Measurements from ENCODE around the gene NUDCD3. TPM values are rescaled to one million over a fixed set of nuclear protein-coding genes. Genes with fewer than 3 reads are reported as not detected.
A peak's percentile ranks its signal among the peaks of the same experiment; 100 is the strongest.

NUDCD3 gene
- total and polyA plus RNA-seq, 12 donors, result 16.2 to 116 (median 102) TPM

GRCh38 chr7:44520574-44520973 is 30.1 kb upstream of the NUDCD3 start:
- Histone ChIP-seq H3K27me3 (no peaks in the 10 kb centered on the region), H3K9me3 (peaks cover 0 to 21% (median 13%) of the 10 kb centered on the region in 11 donors), H3K36me3 (no peaks in the 10 kb centered on the region), H3K27ac (no peak overlapping the region), H3K4me3 (no peak overlapping the region), H3K4me1 (no peaks in the 10 kb centered on the region)
- WGBS, 2 donors, result 82 to 83% methylated on average over 5 of the region's 5 CpGs
- ATAC-seq (no peak), DNase-seq (no peak)
- TF ChIP-seq CTCF (IDR thresholded peaks at IDR 0.05), result no peak
- intact Hi-C loops (cut with DNase I), result no loop called here

- intact Hi-C loops (cut with DNase I), result no loop called here
- peaks cover 0 to 11% (median 3%) of the 10 kb centered on the region in 11 donors for H3K9me3 ChIP-seq
- H3K27me3 ChIP-seq, result no peaks in the 10 kb centered on the region
- ATAC-seq, result peak in 1 of 8 donors; percentile 46
- H3K27ac ChIP-seq, result no peak overlapping the region
- H3K4me1 ChIP-seq, result no peaks in the 10 kb centered on the region
- 59 to 62% methylated on average over 7 of the region's 7 CpGs for WGBS, 2 donors
- no peak for TF ChIP-seq CTCF (IDR thresholded peaks at IDR 0.05)
- H3K4me3 ChIP-seq, result no peak overlapping the region
- H3K36me3 ChIP-seq, result no peaks in the 10 kb centered on the region
- DNase-seq, result no peak
Measured at GRCh38 chr7:44519546-44519945, 29.1 kb upstream of the NUDCD3 start.

GRCh38 chr7:44518761-44519160 is 28.3 kb upstream of the NUDCD3 start:
- Histone ChIP-seq H3K27ac (no peak overlapping the region), H3K4me1 (no peaks in the 10 kb centered on the region), H3K36me3 (no peaks in the 10 kb centered on the region), H3K4me3 (no peak overlapping the region), H3K9me3 (peaks cover 0 to 3% (median 0%) of the 10 kb centered on the region in 11 donors), H3K27me3 (no peaks in the 10 kb centered on the region)
- ATAC-seq (no peak), DNase-seq (no peak)
- WGBS, 2 donors, result 67 to 77% methylated on average over 3 of the region's 3 CpGs
- intact Hi-C loops (cut with DNase I), result no loop called here
- no peak for TF ChIP-seq CTCF (IDR thresholded peaks at IDR 0.05)

- intact Hi-C loops (cut with DNase I), result no loop called here
- no peaks in the 10 kb centered on the region for H3K27me3 ChIP-seq
- ATAC-seq, result no peak
- WGBS, 2 donors, result 83 to 92% methylated on average over 8 of the region's 8 CpGs
- H3K9me3 ChIP-seq, result no peaks in the 10 kb centered on the region
- H3K36me3 ChIP-seq, result no peaks in the 10 kb centered on the region
- H3K4me3 ChIP-seq, result no peak overlapping the region
- no peak for TF ChIP-seq CTCF (IDR thresholded peaks at IDR 0.05)
- no peak for DNase-seq
- no peaks in the 10 kb centered on the region for H3K4me1 ChIP-seq
- no peak overlapping the region for H3K27ac ChIP-seq
Measured at GRCh38 chr7:44517175-44517574, 26.7 kb upstream of the NUDCD3 start.
